DND-41 (cell line): ENCODE data around the gene BMERB1.

Experiments
- CTCF ChIP-seq: IDR thresholded peaks from 2 replicates; pipeline ENCODE4 v1.5.1; 2012; ENCODE audit warnings: borderline replicate concordance, low read length, moderate library complexity, mild to moderate bottlenecking; ENCODE audit not compliant: poor library complexity, severe bottlenecking; ENCODE audit errors: extremely low read depth
- EZH2 ChIP-seq: IDR thresholded peaks from 3 replicates; pipeline ENCODE4 v1.6.1; 2012; ENCODE audit warnings: borderline replicate concordance, low read depth, mild to moderate bottlenecking, moderate library complexity, low read length, inconsistent platforms; ENCODE audit not compliant: severe bottlenecking

- TF ChIP-seq CTCF (no peak), EZH2 (no peak)
Observed at GRCh38 chr16:15636392-15636873, 202.0 kb downstream of the BMERB1 start.
